ENCODE measurements around the gene SLC18A3. TPM values are rescaled to one million over a fixed set of nuclear protein-coding genes. Genes with fewer than 3 reads are reported as not detected.

The SLC18A3 gene
- total and polyA plus RNA-seq, 2 experiments from 2014 or later, result 0.16 TPM; not detected in 1

- H3K27me3 Mint-ChIP-seq (ENCODE audit: insufficient read depth, low read depth, poor library complexity), result peaks cover 91% of the 10 kb centered on the region
Measured at GRCh38 chr10:49609006-49609282, 1.2 kb upstream of the SLC18A3 start.

More at GRCh38 chr10:49609006-49609282, 1.2 kb upstream of the SLC18A3 start:
- ATAC-seq (peak; percentile 2; the same call in 2 of the 3 replicates), DNase-seq (ENCODE audit: low spot score) (peak; percentile 61)
- Histone ChIP-seq H3F3A (replicated peaks; ENCODE audit: low read depth) (no peaks in the 10 kb centered on the region), H3K4me2 (peak overlapping the region; percentile 92), H3K27me3 (ENCODE audit: insufficient read depth) (peaks cover 99% of the 10 kb centered on the region), H3K79me2 (replicated peaks; ENCODE audit: insufficient read depth) (no peaks in the 10 kb centered on the region), H2AFZ (peak overlapping the region; percentile 59; the same call in 1 of the 2 replicates), H3K9me2 (ENCODE audit: insufficient read depth) (no peaks in the 10 kb centered on the region), H3K27ac (ENCODE audit: low read depth) (no peak overlapping the region), H3K36me3 (ENCODE audit: insufficient read depth) (no peaks in the 10 kb centered on the region), H3K4me3 (peak overlapping the region; percentile 79), H3K4me1 (ENCODE audit: insufficient read depth) (peaks cover 23% of the 10 kb centered on the region), H4K20me1 (replicated peaks; ENCODE audit: insufficient read depth) (peaks cover 8% of the 10 kb centered on the region; the same call in 1 of the 2 replicates)
- no peaks in the 10 kb centered on the region for H3K36me3 Mint-ChIP-seq (ENCODE audit: low read depth)
- H3K4me1 Mint-ChIP-seq, result peaks cover 48% of the 10 kb centered on the region
- H3K27ac Mint-ChIP-seq, result no peak overlapping the region
- H3K9me3 Mint-ChIP-seq, result peaks cover 15% of the 10 kb centered on the region; the same call in 2 of the 3 replicates
- peak overlapping the region; percentile 70 for H3K4me3 Mint-ChIP-seq
- TF ChIP-seq EZH2phosphoT487 (IDR thresholded peaks at IDR 0.05; ENCODE audit: unreplicated experiment) (no peak), ETS1 (IDR thresholded peaks at IDR 0.05) (no peak), EZH2 (IDR thresholded peaks at IDR 0.05; ENCODE audit: low read depth, unreplicated experiment) (peak; percentile 57), CREB1 (CRISPR knock-in tag; IDR thresholded peaks at IDR 0.05; ENCODE audit: low read depth) (no peak)
- TF ChIP-seq, protein P1, sequence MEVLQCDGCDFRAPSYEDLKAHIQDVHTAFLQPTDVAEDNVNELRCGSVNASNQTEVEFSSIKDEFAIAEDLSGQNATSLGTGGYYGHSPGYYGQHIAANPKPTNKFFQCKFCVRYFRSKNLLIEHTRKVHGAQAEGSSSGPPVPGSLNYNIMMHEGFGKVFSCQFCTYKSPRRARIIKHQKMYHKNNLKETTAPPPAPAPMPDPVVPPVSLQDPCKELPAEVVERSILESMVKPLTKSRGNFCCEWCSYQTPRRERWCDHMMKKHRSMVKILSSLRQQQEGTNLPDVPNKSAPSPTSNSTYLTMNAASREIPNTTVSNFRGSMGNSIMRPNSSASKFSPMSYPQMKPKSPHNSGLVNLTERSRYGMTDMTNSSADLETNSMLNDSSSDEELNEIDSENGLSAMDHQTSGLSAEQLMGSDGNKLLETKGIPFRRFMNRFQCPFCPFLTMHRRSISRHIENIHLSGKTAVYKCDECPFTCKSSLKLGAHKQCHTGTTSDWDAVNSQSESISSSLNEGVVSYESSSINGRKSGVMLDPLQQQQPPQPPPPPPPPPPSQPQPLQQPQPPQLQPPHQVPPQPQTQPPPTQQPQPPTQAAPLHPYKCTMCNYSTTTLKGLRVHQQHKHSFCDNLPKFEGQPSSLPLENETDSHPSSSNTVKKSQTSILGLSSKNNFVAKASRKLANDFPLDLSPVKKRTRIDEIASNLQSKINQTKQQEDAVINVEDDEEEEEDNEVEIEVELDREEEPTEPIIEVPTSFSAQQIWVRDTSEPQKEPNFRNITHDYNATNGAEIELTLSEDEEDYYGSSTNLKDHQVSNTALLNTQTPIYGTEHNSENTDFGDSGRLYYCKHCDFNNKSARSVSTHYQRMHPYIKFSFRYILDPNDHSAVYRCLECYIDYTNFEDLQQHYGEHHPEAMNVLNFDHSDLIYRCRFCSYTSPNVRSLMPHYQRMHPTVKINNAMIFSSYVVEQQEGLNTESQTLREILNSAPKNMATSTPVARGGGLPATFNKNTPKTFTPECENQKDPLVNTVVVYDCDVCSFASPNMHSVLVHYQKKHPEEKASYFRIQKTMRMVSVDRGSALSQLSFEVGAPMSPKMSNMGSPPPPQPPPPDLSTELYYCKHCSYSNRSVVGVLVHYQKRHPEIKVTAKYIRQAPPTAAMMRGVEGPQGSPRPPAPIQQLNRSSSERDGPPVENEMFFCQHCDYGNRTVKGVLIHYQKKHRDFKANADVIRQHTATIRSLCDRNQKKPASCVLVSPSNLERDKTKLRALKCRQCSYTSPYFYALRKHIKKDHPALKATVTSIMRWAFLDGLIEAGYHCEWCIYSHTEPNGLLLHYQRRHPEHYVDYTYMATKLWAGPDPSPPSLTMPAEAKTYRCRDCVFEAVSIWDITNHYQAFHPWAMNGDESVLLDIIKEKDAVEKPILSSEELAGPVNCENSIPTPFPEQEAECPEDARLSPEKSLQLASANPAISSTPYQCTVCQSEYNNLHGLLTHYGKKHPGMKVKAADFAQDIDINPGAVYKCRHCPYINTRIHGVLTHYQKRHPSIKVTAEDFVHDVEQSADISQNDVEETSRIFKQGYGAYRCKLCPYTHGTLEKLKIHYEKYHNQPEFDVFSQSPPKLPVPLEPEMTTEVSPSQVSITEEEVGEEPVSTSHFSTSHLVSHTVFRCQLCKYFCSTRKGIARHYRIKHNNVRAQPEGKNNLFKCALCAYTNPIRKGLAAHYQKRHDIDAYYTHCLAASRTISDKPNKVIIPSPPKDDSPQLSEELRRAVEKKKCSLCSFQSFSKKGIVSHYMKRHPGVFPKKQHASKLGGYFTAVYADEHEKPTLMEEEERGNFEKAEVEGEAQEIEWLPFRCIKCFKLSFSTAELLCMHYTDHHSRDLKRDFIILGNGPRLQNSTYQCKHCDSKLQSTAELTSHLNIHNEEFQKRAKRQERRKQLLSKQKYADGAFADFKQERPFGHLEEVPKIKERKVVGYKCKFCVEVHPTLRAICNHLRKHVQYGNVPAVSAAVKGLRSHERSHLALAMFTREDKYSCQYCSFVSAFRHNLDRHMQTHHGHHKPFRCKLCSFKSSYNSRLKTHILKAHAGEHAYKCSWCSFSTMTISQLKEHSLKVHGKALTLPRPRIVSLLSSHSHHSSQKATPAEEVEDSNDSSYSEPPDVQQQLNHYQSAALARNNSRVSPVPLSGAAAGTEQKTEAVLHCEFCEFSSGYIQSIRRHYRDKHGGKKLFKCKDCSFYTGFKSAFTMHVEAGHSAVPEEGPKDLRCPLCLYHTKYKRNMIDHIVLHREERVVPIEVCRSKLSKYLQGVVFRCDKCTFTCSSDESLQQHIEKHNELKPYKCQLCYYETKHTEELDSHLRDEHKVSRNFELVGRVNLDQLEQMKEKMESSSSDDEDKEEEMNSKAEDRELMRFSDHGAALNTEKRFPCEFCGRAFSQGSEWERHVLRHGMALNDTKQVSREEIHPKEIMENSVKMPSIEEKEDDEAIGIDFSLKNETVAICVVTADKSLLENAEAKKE (CRISPR knock-in tag; IDR thresholded peaks at IDR 0.05), result no peak

Data from GM23338 (cell line).